HFF-Myc (cell line): ENCODE data around the gene STARD13.
"Not testable (repeated sequence)": the region's sequence is repeated elsewhere in the genome, so short reads cannot be mapped to it uniquely, and the experiment has no call there.

Source experiments
- DNase-seq: peaks from one replicate; pipeline ENCODE4 v3.0.0-alpha.2; 2011; ENCODE audit warnings: low read depth; ENCODE audit errors: extremely low read depth
- H3K4me3 ChIP-seq: replicated peaks from 2 replicates; pipeline ENCODE4 v1.5.1; 2011; ENCODE audit warnings: low read depth, mild to moderate bottlenecking, control low read depth, low read length
- TF ChIP-seq, protein P1 (sequence below): IDR thresholded peaks from 2 replicates; pipeline ENCODE4 v1.5.1; 2012; ENCODE audit warnings: mild to moderate bottlenecking, low read depth, low read length, control low read depth; ENCODE audit errors: missing control alignments

The STARD13 gene

DNA sequence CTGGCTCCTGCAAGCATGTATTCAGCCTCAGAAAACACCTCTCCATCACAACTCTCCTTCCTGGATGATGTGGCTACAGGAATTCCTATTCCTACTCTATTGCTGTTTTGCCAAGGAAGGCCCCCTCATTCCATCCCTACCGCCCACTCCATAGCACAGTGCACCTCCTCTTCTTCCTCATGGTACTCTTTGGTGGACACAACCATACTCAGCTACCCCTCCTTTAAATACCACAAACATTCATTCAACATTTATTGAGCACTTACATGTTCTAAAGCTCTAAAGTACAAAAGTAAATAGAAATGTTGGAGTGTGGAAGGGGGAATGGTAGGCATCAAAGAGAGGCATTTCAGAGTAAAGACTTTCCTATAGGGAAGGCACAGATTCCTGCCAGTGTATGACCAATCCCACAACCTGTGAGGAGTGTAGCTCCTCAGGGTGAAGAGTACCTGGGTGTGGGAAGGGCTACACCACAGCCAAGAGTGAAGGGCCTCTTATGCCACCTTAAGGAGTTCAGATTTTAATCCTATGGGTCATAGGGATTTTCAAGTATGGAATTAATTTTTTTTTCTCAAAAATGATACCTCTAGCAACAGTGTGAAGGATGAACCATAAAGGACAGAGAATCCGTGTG is 42.5 kb downstream of the STARD13 start:
- H3K4me3 ChIP-seq = no peak overlapping the region
- TF ChIP-seq, protein P1, sequence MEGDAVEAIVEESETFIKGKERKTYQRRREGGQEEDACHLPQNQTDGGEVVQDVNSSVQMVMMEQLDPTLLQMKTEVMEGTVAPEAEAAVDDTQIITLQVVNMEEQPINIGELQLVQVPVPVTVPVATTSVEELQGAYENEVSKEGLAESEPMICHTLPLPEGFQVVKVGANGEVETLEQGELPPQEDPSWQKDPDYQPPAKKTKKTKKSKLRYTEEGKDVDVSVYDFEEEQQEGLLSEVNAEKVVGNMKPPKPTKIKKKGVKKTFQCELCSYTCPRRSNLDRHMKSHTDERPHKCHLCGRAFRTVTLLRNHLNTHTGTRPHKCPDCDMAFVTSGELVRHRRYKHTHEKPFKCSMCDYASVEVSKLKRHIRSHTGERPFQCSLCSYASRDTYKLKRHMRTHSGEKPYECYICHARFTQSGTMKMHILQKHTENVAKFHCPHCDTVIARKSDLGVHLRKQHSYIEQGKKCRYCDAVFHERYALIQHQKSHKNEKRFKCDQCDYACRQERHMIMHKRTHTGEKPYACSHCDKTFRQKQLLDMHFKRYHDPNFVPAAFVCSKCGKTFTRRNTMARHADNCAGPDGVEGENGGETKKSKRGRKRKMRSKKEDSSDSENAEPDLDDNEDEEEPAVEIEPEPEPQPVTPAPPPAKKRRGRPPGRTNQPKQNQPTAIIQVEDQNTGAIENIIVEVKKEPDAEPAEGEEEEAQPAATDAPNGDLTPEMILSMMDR = no peak
- DNase-seq = no peak

DNA sequence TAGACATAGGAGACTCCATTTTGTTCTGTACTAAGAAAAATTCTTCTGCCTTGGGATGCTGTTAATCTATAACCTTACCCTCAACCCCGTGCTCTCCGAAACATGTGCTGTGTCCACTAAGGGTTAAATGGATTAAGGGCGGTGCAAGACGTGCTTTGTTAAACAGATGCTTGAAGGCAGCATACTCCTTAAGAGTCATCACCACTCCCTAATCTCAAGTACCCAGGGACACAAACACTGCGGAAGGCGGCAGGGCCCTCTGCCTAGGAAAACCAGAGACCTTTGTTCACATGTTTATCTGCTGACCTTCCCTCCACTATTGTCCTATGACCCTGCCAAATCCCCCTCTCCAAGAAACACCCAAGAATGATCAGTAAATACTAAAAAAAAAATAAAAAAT is 43.2 kb downstream of the STARD13 start:
- H3K4me3 ChIP-seq, DNase-seq: not testable (repeated sequence)

DNA sequence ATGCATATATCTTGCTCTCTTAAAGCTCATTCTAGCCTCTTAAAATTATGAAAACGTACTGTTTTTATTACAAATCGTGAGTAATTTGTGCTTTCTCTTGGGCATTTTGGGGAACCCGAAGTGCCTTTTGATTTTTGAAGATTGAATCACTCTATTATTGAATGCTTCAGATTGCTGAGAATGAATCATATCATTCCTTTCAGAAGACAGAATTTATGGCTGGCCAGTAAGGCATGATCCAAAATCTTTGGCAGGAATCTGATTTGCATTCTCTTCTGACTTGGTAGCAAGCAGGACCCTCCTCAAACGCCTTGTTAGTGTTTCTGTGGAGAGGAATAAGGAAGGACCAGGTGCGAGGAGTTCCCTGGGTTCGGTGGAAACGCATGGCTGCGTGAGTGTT is 49.5 kb downstream of the STARD13 start:
- TF ChIP-seq, protein P1 = no peak
- DNase-seq = no peak
- H3K4me3 ChIP-seq = no peak overlapping the region

DNA sequence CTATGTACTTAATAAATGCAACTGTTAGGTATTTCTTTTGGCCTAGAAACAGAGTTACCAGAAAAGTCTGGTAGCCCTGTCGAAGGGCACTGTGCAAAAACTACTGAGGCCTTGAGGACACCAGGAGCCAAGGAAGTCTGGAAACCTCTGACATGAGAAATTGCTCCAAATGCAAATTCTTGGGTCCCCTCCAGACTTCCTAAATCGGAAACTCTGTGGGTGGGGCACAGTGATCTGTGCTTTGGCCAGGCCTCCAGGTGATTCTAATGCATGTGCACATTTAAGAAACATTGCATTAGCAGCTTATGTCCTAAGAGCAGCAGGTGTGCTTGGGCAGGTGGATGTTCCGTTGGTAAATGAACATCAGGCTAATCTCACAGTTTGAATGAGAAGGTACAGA is 50.0 kb downstream of the STARD13 start:
- H3K4me3 ChIP-seq = no peak overlapping the region
- no peak for DNase-seq
- TF ChIP-seq, protein P1 = no peak

DNA sequence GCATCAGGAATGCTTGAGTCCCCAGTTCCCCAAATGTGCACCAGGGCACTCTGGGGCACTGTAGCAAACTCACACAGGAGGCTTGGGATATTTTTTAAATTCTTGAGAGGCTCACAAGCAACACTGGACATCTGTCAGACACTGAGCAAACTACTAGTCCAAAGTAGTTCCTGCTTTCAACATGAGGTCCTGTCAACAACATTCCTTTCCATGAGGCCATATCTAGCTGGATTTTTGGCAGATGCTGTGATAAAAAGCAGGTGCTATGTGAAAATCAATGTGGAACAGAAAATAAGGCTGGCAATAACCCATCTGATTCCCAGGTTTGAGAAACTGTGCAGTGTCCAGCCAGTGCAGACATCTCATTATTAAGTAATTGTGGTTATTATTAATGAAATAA is 50.5 kb downstream of the STARD13 start:
- DNase-seq = no peak
- TF ChIP-seq, protein P1 = no peak
- H3K4me3 ChIP-seq = no peak overlapping the region

DNA sequence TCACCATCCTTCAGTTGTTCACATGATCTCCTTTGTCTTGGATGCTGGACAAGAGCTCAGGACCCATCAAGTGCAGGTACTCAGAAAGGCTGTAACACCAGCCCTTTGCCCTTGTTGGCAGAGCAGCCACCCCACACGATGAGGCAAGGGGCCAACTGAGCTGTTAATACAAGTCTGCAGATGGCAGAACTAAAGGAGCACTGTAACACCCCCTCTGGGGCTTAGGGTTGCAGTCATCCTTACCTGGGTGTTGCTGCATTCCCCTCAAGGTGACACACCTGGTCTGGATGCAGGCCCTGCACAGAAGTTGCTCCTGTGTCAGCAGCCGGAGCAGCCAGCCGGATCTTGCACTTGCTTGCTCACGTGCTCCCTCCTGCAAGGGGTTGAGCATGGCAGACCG is 52.0 kb downstream of the STARD13 start:
- DNase-seq = no peak
- H3K4me3 ChIP-seq = no peak overlapping the region
- TF ChIP-seq, protein P1 = no peak

DNA sequence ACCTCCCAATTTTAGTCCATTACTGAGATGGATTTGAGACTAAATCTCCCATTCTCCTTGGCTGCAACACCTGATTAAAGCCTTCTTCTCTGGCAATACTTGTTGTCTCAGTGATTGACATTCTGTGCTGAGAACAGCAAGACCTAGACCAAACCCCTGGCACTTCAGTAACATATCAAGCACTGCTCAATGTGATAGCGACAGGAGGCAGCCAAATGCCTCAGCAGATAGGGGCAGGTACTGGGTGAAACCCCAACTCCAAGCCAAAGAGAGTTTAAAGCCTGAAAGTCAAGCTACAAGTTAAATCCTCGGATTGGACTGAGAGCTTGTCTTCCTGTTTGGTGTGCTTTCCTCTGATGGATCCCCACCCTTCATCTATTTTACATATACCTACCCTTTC is 52.7 kb downstream of the STARD13 start:
- DNase-seq = no peak
- TF ChIP-seq, protein P1 = no peak
- H3K4me3 ChIP-seq = no peak overlapping the region
